Measurements from ENCODE around the gene KANSL1.
"Not testable (repeated sequence)": the region's sequence is repeated elsewhere in the genome, so short reads cannot be mapped to it uniquely, and the experiment has no call there.

Gene KANSL1

GRCh38 chr17:46023783-46024388 lies 169.3 kb downstream of the KANSL1 start:
- H3K4me3 ChIP-seq (ENCODE audit: low read depth, low read length) = no peak overlapping the region
- DNase-seq (ENCODE audit: low read depth) = no peak
- no peak for TF ChIP-seq CTCF (IDR thresholded peaks at IDR 0.05; ENCODE audit: low read depth, low read length)
- no peak for TF ChIP-seq MYC (IDR thresholded peaks at IDR 0.05; ENCODE audit: low read depth, low read length)
- TF ChIP-seq MAX (IDR thresholded peaks at IDR 0.05; ENCODE audit: low read depth, low read length) = no peak
- no peak for TF ChIP-seq POLR2A (IDR thresholded peaks at IDR 0.05; ENCODE audit: extremely low read depth, insufficient read length)

GRCh38 chr17:46023366-46023765 lies 169.9 kb downstream of the KANSL1 start:
- DNase-seq (ENCODE audit: low read depth); H3K4me3 ChIP-seq (ENCODE audit: low read depth, low read length): not testable (repeated sequence)

- no peak overlapping the region for H3K4me3 ChIP-seq (ENCODE audit: low read depth, low read length)
- DNase-seq (ENCODE audit: low read depth) = no peak
- TF ChIP-seq POLR2A (IDR thresholded peaks at IDR 0.05; ENCODE audit: extremely low read depth, insufficient read length) (no peak), MYC (IDR thresholded peaks at IDR 0.05; ENCODE audit: low read depth, low read length) (no peak), CTCF (IDR thresholded peaks at IDR 0.05; ENCODE audit: low read depth, low read length) (no peak), MAX (IDR thresholded peaks at IDR 0.05; ENCODE audit: low read depth, low read length) (no peak)
Observed at GRCh38 chr17:46020998-46021397, 172.2 kb downstream of the KANSL1 start.

GRCh38 chr17:46020023-46020761 lies 173.0 kb downstream of the KANSL1 start:
- TF ChIP-seq POLR2A (IDR thresholded peaks at IDR 0.05; ENCODE audit: extremely low read depth, insufficient read length) (no peak), MAX (IDR thresholded peaks at IDR 0.05; ENCODE audit: low read depth, low read length) (no peak), MYC (IDR thresholded peaks at IDR 0.05; ENCODE audit: low read depth, low read length) (no peak), CTCF (IDR thresholded peaks at IDR 0.05; ENCODE audit: low read depth, low read length) (no peak)
- DNase-seq (ENCODE audit: low read depth) = no peak
- no peak overlapping the region for H3K4me3 ChIP-seq (ENCODE audit: low read depth, low read length)

- H3K4me3 ChIP-seq (ENCODE audit: low read depth, low read length); DNase-seq (ENCODE audit: low read depth): not testable (repeated sequence)
Observed at GRCh38 chr17:46019408-46019925, 173.8 kb downstream of the KANSL1 start.

- TF ChIP-seq CTCF (IDR thresholded peaks at IDR 0.05; ENCODE audit: low read depth, low read length) (no peak), POLR2A (IDR thresholded peaks at IDR 0.05; ENCODE audit: extremely low read depth, insufficient read length) (no peak), MAX (IDR thresholded peaks at IDR 0.05; ENCODE audit: low read depth, low read length) (no peak), MYC (IDR thresholded peaks at IDR 0.05; ENCODE audit: low read depth, low read length) (no peak)
- no peak for DNase-seq (ENCODE audit: low read depth)
- H3K4me3 ChIP-seq (ENCODE audit: low read depth, low read length) = no peak overlapping the region
Observed at GRCh38 chr17:46013502-46014165, 179.6 kb downstream of the KANSL1 start.

All from NB4 (cell line).